Stimulated activated CD4-positive, alpha-beta T cell treated with anti-CD3 and anti-CD28 coated beads, Interleukin-4, amount 100 ng/mL, for 4 hours (primary cell): ENCODE measurements around the gene KRT84.
"Not testable (repeated sequence)": the region's sequence is repeated elsewhere in the genome, so short reads cannot be mapped to it uniquely, and the experiment has no call there.

ENCODE experiments used
- DNase-seq, 2 experiments: peaks; one replicate each; pipeline ENCODE4 v3.0.0-alpha.2; 2020

KRT84 gene

GRCh38 chr12:52410589-52411248 is 25.3 kb upstream of the KRT84 start:
- not testable (repeated sequence) for DNase-seq

GRCh38 chr12:52407918-52408317 is 22.5 kb upstream of the KRT84 start:
- no peak for DNase-seq

- DNase-seq, result no peak
These were observed 20.5 kb upstream of the KRT84 start, which contains the start of gene KRT82 for GRCh38 chr12:52405922-52406385. TSS of gene KRT82 (minus strand) at chr12:52406335. CDS start at chr12:52406277, 58 bp downstream.

GRCh38 chr12:52404951-52405350 is 19.5 kb upstream of the KRT84 start:
- DNase-seq, result no peak

GRCh38 chr12:52403561-52403960 is 18.1 kb upstream of the KRT84 start:
- no peak for DNase-seq

GRCh38 chr12:52402873-52403540 is 17.6 kb upstream of the KRT84 start:
- DNase-seq, result no peak

- DNase-seq, result no peak
These were observed 16.9 kb upstream of the KRT84 start for GRCh38 chr12:52402377-52402776.

- DNase-seq, result no peak
These were observed 16.5 kb upstream of the KRT84 start for GRCh38 chr12:52401926-52402325.

- no peak for DNase-seq
These were observed 16.1 kb upstream of the KRT84 start for GRCh38 chr12:52401526-52401925.

GRCh38 chr12:52400906-52401305 is 15.5 kb upstream of the KRT84 start:
- DNase-seq, result no peak

GRCh38 chr12:52399756-52400155 is 14.3 kb upstream of the KRT84 start:
- no peak for DNase-seq

- DNase-seq, result no peak
These were observed 12.7 kb upstream of the KRT84 start for GRCh38 chr12:52398176-52398575.

- no peak for DNase-seq
These were observed 11.2 kb upstream of the KRT84 start for GRCh38 chr12:52396656-52397055.

- no peak for DNase-seq
These were observed 10.4 kb upstream of the KRT84 start for GRCh38 chr12:52395761-52396434.

GRCh38 chr12:52394836-52395405 is 9.5 kb upstream of the KRT84 start:
- no peak for DNase-seq

GRCh38 chr12:52392465-52393007 is 7.1 kb upstream of the KRT84 start:
- no peak for DNase-seq

GRCh38 chr12:52391618-52392002 is 6.2 kb upstream of the KRT84 start:
- no peak for DNase-seq

GRCh38 chr12:52390739-52391617 is 5.5 kb upstream of the KRT84 start:
- no peak for DNase-seq

GRCh38 chr12:52389313-52390207 is 4.1 kb upstream of the KRT84 start:
- no peak for DNase-seq

- no peak for DNase-seq
These were observed 2.4 kb upstream of the KRT84 start for GRCh38 chr12:52387859-52388258.

GRCh38 chr12:52383331-52383730 is 2.1 kb downstream of the KRT84 start:
- no peak for DNase-seq
